Pancreas (tissue), 10 donors: Measurements from ENCODE around the gene DNAH1. TPM values are rescaled to one million over a fixed set of nuclear protein-coding genes. Genes with fewer than 3 reads are reported as not detected.
A peak's percentile ranks its signal among the peaks of the same experiment; 100 is the strongest.

Experiments
- ATAC-seq, 4 donors: fragments of 200-7000 bp; cut with Tn5 transposase; one replicate each; pipeline versions ENCODE4 v1.8.0 to v1.9.1; 2020; ENCODE audit warnings: mild to moderate bottlenecking in 4 of 4, moderate library complexity in 4 of 4
- DNase-seq, 6 donors: peaks; one replicate each; pipeline ENCODE4 v3.0.0-alpha.2; 2020
- FAIRE-seq: peaks from 2 replicates; lab custom pipeline; 2012; peaks lifted over from hg19 to GRCh38; lab: Jason Lieb, UNC
- H3K27ac ChIP-seq, 4 donors: fragments of 200-600 bp; sonication (generic); 1 replicate in 3 of 4; 2 replicates in 1 of 4; pipeline versions ENCODE4 v1.5.0 to v1.8.0; 2020
- H3K27me3 ChIP-seq, 4 donors: fragments of 200-600 bp; one replicate each; pipeline ENCODE4 v1.8.0; 2021
- H3K36me3 ChIP-seq, 3 donors: fragments of 200-600 bp; sonication (generic) in 1 of 3; one replicate each; pipeline versions ENCODE4 v1.5.0 to v1.8.0; 2020 to 2021
- H3K4me1 ChIP-seq, 3 donors: fragments of 200-600 bp; one replicate each; pipeline ENCODE4 v1.8.0; 2021
- H3K4me3 ChIP-seq, 4 donors: fragments of 200-600 bp; sonication (generic) in 2 of 4; one replicate each; pipeline versions ENCODE4 v1.5.0 to v1.8.0; 2020 to 2021
- H3K9me3 ChIP-seq, 4 donors: fragments of 200-600 bp; one replicate each; pipeline ENCODE4 v1.8.0; 2021
- CTCF ChIP-seq, 4 donors: fragments of 200-600 bp; sonication (generic) in 3 of 4; IDR thresholded peaks; one replicate each; pipeline versions ENCODE4 v1.5.0 to v1.8.0; 2021; ENCODE audit warnings: antibody characterized with exemption in 4 of 4
- WGBS, 2 donors: extraction: QIAGEN DNeasy Blood & Tissue Kit; methylation state at CpG; one replicate each; pipeline ENCODE4 v1.1.7; 2013; 5-methylcytosine and 5-hydroxymethylcytosine counted together
- intact Hi-C, 3 donors: fragments of 100-400 bp; cut with DNase I; formaldehyde crosslinking; loops; one replicate each; pipeline versions ENCODE4 v1.11.1 to v1.14.2; 2022
- polyA plus RNA-seq, 2 donors: library from polyadenylated mRNA; stranded (reverse); fragments of 200-250 nt; gene quantifications; one replicate each; pipeline ENCODE4 v1.2.3, GENCODE V29; 2013
- total RNA-seq, 6 donors: library from RNA; stranded (reverse); fragmentation: NEBNext Ultra II Directional in 4 of 6; extraction: Animal tissue kit (Norgen Biotek cat#: 25700) in 4 of 6; gene quantifications; one replicate each; pipeline versions ENCODE4 v1.2.1 to v1.2.4, GENCODE V29; 2021 to 2023
- donor health status: healthy with polysubstance abuse.
- donor health status: DM: no; HTN: no; CAD: no; lungs with moderate emphysema.
- donor health status: DM: no; HTN: no; CAD: no.
- donor health status: control.
- donor health status: control.
- donor health status: Bipolar disorder and iron deficiency.
- donor health status: DM: yes; HTN: yes; CAD: no.
- donor health status: DM: no; HTN: no; CAD: no.
- donor health status: DM: no; HTN: no; CAD: no.
- donor health status: DM: yes; HTN: yes; CAD: no.

Gene DNAH1
- total and polyA plus RNA-seq, 8 donors, result 2.9 to 11.4 (median 4.6) TPM

DNA sequence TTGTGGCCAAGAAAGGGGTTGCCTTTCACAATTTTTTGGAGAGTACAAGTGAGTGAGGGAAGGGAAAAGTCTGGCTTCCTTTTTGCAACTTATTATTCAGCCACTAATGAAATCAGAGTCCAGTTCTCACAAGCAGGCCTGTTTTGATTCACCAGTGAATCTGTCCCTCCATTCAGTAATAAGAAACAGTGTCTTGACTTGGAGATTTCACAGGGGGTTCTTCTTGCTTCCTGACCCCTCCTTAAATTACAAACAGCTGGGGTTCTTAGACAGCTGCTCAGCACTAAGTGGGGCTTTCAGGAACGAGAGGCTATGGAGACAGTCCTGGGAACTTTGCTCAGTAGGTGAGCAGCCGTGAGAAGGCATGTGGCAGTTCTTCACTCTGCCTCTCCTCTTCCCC is 104.3 kb downstream of the DNAH1 start:
- Histone ChIP-seq H3K27ac (no peak overlapping the region), H3K36me3 (no peaks in the 10 kb centered on the region), H3K9me3 (no peaks in the 10 kb centered on the region), H3K4me1 (no peaks in the 10 kb centered on the region), H3K4me3 (no peak overlapping the region), H3K27me3 (no peaks in the 10 kb centered on the region)
- TF ChIP-seq CTCF (IDR thresholded peaks at IDR 0.05), result no peak
- 82 to 87% methylated on average over 2 of the region's 2 CpGs for WGBS, 2 donors
- no peak for FAIRE-seq
- no peak for DNase-seq
- ATAC-seq, result no peak
- intact Hi-C loops, result no loop called here

- ATAC-seq, result no peak
- H3K27ac ChIP-seq, result no peak overlapping the region
Observed at GRCh38 chr3:52422669-52423068, 106.5 kb downstream of the DNAH1 start.

DNA sequence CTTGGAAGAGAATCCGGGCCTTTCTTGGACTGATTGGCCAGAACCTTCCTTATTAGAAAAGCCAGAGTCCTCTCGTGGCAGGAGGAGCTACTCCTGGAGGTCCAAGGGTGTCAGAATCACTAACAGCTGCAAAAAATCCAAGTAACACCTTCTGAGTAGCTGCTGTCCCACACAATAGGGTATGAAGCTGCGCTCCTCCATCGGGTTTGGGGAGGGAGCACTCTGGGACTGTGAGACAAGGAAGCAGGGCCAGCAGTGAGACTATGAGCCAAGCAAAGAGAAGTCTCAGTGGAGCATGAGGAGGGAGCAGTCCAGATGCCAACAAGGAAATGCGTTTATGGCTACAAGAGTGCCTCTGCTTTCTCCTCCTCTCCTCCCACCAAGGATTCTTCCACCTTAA is 107.1 kb downstream of the DNAH1 start:
- TF ChIP-seq CTCF (IDR thresholded peaks at IDR 0.05), result no peak
- Histone ChIP-seq H3K4me1 (no peaks in the 10 kb centered on the region), H3K9me3 (no peaks in the 10 kb centered on the region), H3K36me3 (no peaks in the 10 kb centered on the region), H3K4me3 (no peak overlapping the region), H3K27ac (no peak overlapping the region), H3K27me3 (no peaks in the 10 kb centered on the region)
- ATAC-seq, result peak in 2 of 4 donors; percentile 20 to 28
- DNase-seq, result no peak
- FAIRE-seq, result no peak
- intact Hi-C loops, result no loop called here
- 57 to 63% methylated on average over 5 of the region's 5 CpGs for WGBS, 2 donors

More at GRCh38 chr3:52422669-52423068, 106.5 kb downstream of the DNAH1 start:
- Histone ChIP-seq H3K4me3 (no peak overlapping the region), H3K36me3 (no peaks in the 10 kb centered on the region), H3K9me3 (no peaks in the 10 kb centered on the region), H3K4me1 (no peaks in the 10 kb centered on the region), H3K27me3 (no peaks in the 10 kb centered on the region)
- DNase-seq (no peak), FAIRE-seq (no peak)
- intact Hi-C loops, result no loop called here
- TF ChIP-seq CTCF (IDR thresholded peaks at IDR 0.05), result no peak
- 87 to 94% methylated on average over 3 of the region's 3 CpGs for WGBS, 2 donors

DNA sequence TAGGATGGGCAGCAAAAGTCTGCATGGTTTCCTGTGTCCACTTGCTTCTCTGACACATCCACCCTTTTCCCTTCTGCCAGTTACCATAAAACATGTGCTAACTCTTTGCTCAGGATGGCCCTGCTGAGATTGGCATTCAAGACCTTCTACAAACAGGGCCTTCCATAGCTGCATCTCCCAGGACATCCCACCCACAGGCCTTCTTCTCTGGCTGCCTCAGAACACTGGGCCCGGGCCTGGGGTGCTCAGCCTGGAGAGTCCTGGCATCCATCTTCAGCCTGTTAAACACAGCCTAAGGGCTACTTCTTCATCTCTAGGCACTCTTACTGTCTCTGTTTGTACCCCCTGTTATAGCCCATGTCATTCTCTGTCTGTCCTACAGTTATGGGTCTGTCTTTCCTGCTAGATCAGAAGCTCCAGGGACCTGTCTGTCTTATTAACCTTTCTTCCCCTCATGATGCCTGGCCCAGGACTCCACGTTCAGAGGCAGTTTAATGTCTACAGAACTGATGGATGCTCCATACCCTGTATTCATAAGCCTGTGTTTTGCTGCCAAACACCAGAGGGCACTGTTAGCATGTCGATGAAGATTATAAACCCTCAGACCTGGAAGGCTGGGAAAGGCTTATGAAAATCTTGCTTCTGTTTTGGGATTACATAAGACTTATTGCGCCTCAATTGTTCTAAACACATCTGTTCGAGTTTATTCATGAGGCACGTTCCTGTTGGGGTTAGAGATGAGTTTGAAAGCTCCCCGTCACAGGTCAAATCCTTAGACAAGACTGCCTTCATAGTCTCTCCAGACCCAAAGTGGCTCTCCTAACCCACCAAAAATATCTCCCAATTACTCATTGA is 112.3 kb downstream of the DNAH1 start:
- H3K4me1 ChIP-seq, result no peaks in the 10 kb centered on the region
- ATAC-seq (peak; percentile 84 to 98 (median 94)), DNase-seq (peak in 4 of 6 donors; percentile 38 to 70 (median 48)), FAIRE-seq (peak; percentile 80)
- H3K4me3 ChIP-seq, result no peak overlapping the region
- H3K27me3 ChIP-seq, result no peaks in the 10 kb centered on the region
- TF ChIP-seq CTCF (IDR thresholded peaks at IDR 0.05), result peak; percentile 30 to 67 (median 51)
- 7 to 12% methylated on average over 7 of the region's 7 CpGs for WGBS, 2 donors
- no peaks in the 10 kb centered on the region for H3K36me3 ChIP-seq
- no peaks in the 10 kb centered on the region for H3K9me3 ChIP-seq
- no peak overlapping the region for H3K27ac ChIP-seq
- intact Hi-C loops, result no loop called here

DNA sequence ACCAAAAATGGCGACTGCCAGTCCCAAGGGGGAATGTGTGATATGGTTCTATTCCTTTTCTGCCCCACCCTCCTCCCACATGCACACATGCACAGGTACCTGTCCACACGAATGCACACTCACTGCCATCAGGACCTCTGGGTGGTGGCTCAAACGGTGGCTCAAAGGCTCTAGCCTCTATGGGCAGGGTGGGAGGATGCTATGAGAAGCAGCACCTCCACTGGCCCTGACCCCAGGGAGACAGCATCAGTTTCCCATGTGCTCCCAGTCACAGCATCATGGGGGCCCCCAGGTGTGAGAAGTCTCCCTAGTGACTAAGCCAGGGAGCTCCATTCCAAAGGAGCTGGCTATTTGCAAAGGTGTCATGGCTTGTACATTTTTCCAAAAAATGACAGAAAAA is 112.9 kb downstream of the DNAH1 start:
- no peak for TF ChIP-seq CTCF (IDR thresholded peaks at IDR 0.05)
- peak in 2 of 4 donors; percentile 10 to 12 for ATAC-seq
- Histone ChIP-seq H3K36me3 (no peaks in the 10 kb centered on the region), H3K27ac (no peak overlapping the region), H3K9me3 (no peaks in the 10 kb centered on the region), H3K4me1 (no peaks in the 10 kb centered on the region), H3K4me3 (no peak overlapping the region), H3K27me3 (no peaks in the 10 kb centered on the region)
- intact Hi-C loops, result no loop called here
- peak in 1 of 6 donors; percentile 30 for DNase-seq
- no peak for FAIRE-seq
- WGBS, 2 donors, result 34 to 35% methylated on average over 3 of the region's 3 CpGs
